GM18861 (cell line): ENCODE data around the gene ISOC1.
A peak's percentile ranks its signal among the peaks of the same experiment; 100 is the strongest.

ENCODE experiments used
- ATAC-seq: cut with Tn5 transposase; IDR thresholded peaks from one replicate; pipeline ENCODE4 v1.9.1; 2021; ENCODE audit not compliant: unreplicated experiment

The ISOC1 gene

GRCh38 chr5:129124608-129125007, 30.1 kb downstream of the ISOC1 start:
- ATAC-seq, result peak; percentile 36

GRCh38 chr5:129125819-129126218, 31.3 kb downstream of the ISOC1 start:
- ATAC-seq, result peak; percentile 70

GRCh38 chr5:129133553-129133952, 39.0 kb downstream of the ISOC1 start:
- ATAC-seq, result no peak

- peak; percentile 81 for ATAC-seq
Observed at GRCh38 chr5:129135633-129136032, 41.1 kb downstream of the ISOC1 start.

GRCh38 chr5:129137637-129138036, 43.1 kb downstream of the ISOC1 start:
- ATAC-seq, result no peak

GRCh38 chr5:129141078-129141477, 46.5 kb downstream of the ISOC1 start:
- ATAC-seq, result no peak

- no peak for ATAC-seq
Observed at GRCh38 chr5:129141696-129142095, 47.1 kb downstream of the ISOC1 start.

GRCh38 chr5:129155876-129156275, 61.3 kb downstream of the ISOC1 start:
- ATAC-seq, result no peak

- ATAC-seq, result no peak
Observed at GRCh38 chr5:129161830-129162229, 67.3 kb downstream of the ISOC1 start.
